EH (cell line): ENCODE results near the gene EYS.
"Not testable (repeated sequence)": the region's sequence is repeated elsewhere in the genome, so short reads cannot be mapped to it uniquely, and the experiment has no call there.

Experiments used
- DNase-seq: peaks from one replicate; pipeline ENCODE4 v3.0.0-alpha.2; 2015; ENCODE audit warnings: low read depth

The EYS gene

GRCh38 chr6:65633501-65633900, 73.5 kb downstream of the EYS start:
- no peak for DNase-seq

- DNase-seq: no peak
Observed at GRCh38 chr6:65631711-65632110, 75.3 kb downstream of the EYS start.

GRCh38 chr6:65627434-65627999, 79.5 kb downstream of the EYS start:
- DNase-seq: not testable (repeated sequence)

- DNase-seq: no peak
Observed at GRCh38 chr6:65627015-65627414, 80.0 kb downstream of the EYS start.

- DNase-seq: no peak
Observed at GRCh38 chr6:65623566-65623965, 83.5 kb downstream of the EYS start.

GRCh38 chr6:65610746-65611145, 96.3 kb downstream of the EYS start:
- DNase-seq: no peak

- no peak for DNase-seq
Observed at GRCh38 chr6:65595540-65595939, 111.5 kb downstream of the EYS start.

GRCh38 chr6:65570340-65570739, 136.7 kb downstream of the EYS start:
- no peak for DNase-seq

- no peak for DNase-seq
Observed at GRCh38 chr6:65569505-65569904, 137.5 kb downstream of the EYS start.

- DNase-seq: not testable (repeated sequence)
Observed at GRCh38 chr6:65569056-65569455, 138.0 kb downstream of the EYS start.

GRCh38 chr6:65566117-65566516, 140.9 kb downstream of the EYS start:
- no peak for DNase-seq

- no peak for DNase-seq
Observed at GRCh38 chr6:65558071-65558470, 149.0 kb downstream of the EYS start.

- DNase-seq: no peak
Observed at GRCh38 chr6:65557224-65557623, 149.8 kb downstream of the EYS start.

- no peak for DNase-seq
Observed at GRCh38 chr6:65546894-65547293, 160.1 kb downstream of the EYS start.

- DNase-seq: no peak
Observed at GRCh38 chr6:65545920-65546319, 161.1 kb downstream of the EYS start.

GRCh38 chr6:65538644-65539043, 168.4 kb downstream of the EYS start:
- DNase-seq: no peak

- no peak for DNase-seq
Observed at GRCh38 chr6:65537600-65537999, 169.4 kb downstream of the EYS start.

GRCh38 chr6:65531533-65531932, 175.5 kb downstream of the EYS start:
- no peak for DNase-seq

GRCh38 chr6:65524232-65524631, 182.8 kb downstream of the EYS start:
- no peak for DNase-seq

GRCh38 chr6:65505736-65506135, 201.3 kb downstream of the EYS start:
- DNase-seq: no peak

- DNase-seq: no peak
Observed at GRCh38 chr6:65501045-65501444, 206.0 kb downstream of the EYS start.

GRCh38 chr6:65483652-65484051, 223.4 kb downstream of the EYS start:
- DNase-seq: not testable (repeated sequence)

- DNase-seq: no peak
Observed at GRCh38 chr6:65469650-65470049, 237.4 kb downstream of the EYS start.

- DNase-seq: no peak
Observed at GRCh38 chr6:65468307-65468706, 238.7 kb downstream of the EYS start.

GRCh38 chr6:65461121-65461520, 245.9 kb downstream of the EYS start:
- no peak for DNase-seq
